ENCODE results near the gene AR.

AR gene

GRCh38 chrX:67673741-67674274, 130.0 kb downstream of the AR start:
- CTCF ChIA-PET = no interaction called here
- H3K4me3 ChIP-seq (ENCODE audit: low read depth, low read length) = no peak overlapping the region
- no peak for TF ChIP-seq CTCF (IDR thresholded peaks at IDR 0.05; ENCODE audit: insufficient read depth, low read length, missing control alignments)
- DNase-seq (ENCODE audit: low read depth, low spot score) = no peak
- POLR2A ChIA-PET = no interaction called here

GRCh38 chrX:67674741-67675140, 130.9 kb downstream of the AR start:
- POLR2A ChIA-PET = no interaction called here

GRCh38 chrX:67684136-67684535, 140.3 kb downstream of the AR start:
- CTCF ChIA-PET = no interaction called here
- no peak overlapping the region for H3K4me3 ChIP-seq (ENCODE audit: low read depth, low read length)
- no peak for DNase-seq (ENCODE audit: low read depth, low spot score)
- POLR2A ChIA-PET = no interaction called here
- TF ChIP-seq CTCF (IDR thresholded peaks at IDR 0.05; ENCODE audit: insufficient read depth, low read length, missing control alignments) = no peak

More at GRCh38 chrX:67674741-67675140, 130.9 kb downstream of the AR start:
- CTCF ChIA-PET = no interaction called here
- TF ChIP-seq CTCF (IDR thresholded peaks at IDR 0.05; ENCODE audit: insufficient read depth, low read length, missing control alignments) = no peak
- no peak for DNase-seq (ENCODE audit: low read depth, low spot score)
- no peak overlapping the region for H3K4me3 ChIP-seq (ENCODE audit: low read depth, low read length)

- no peak for DNase-seq (ENCODE audit: low read depth, low spot score)
- ChIA-PET POLR2A (no interaction called here), CTCF (no interaction called here)
- no peak overlapping the region for H3K4me3 ChIP-seq (ENCODE audit: low read depth, low read length)
- TF ChIP-seq CTCF (IDR thresholded peaks at IDR 0.05; ENCODE audit: insufficient read depth, low read length, missing control alignments) = no peak
Measured at GRCh38 chrX:67692246-67692645, 148.4 kb downstream of the AR start.

- ChIA-PET CTCF (no interaction called here), POLR2A (no interaction called here)
- no peak overlapping the region for H3K4me3 ChIP-seq (ENCODE audit: low read depth, low read length)
- DNase-seq (ENCODE audit: low read depth, low spot score) = no peak
- no peak for TF ChIP-seq CTCF (IDR thresholded peaks at IDR 0.05; ENCODE audit: insufficient read depth, low read length, missing control alignments)
Measured at GRCh38 chrX:67693928-67694327, 150.1 kb downstream of the AR start.

- DNase-seq (ENCODE audit: low read depth, low spot score) = no peak
- CTCF ChIA-PET = no interaction called here
- POLR2A ChIA-PET = no interaction called here
- TF ChIP-seq CTCF (IDR thresholded peaks at IDR 0.05; ENCODE audit: insufficient read depth, low read length, missing control alignments) = no peak
- no peak overlapping the region for H3K4me3 ChIP-seq (ENCODE audit: low read depth, low read length)
Measured at GRCh38 chrX:67697452-67697851, 153.6 kb downstream of the AR start.
